ENCODE results near the gene ENPEP.

The ENPEP gene

DNA sequence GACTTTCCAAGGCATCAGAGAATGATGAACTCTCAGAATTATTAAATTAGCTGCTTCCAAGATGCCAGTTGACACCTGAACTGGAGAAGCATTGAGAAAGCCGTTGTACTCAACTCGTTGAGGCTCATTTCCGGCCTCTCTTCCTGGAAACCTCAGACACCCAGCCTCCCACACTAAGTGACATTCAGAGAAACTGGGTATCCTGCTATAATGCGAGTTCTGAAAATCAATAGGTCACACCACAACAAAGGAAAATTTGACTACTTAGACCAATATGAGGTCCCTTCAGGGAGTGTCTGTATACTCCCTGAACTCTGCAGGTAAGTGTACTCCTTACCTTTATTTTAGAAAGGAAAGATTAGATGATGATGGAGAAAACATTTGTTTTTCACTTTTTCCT is 51.2 kb downstream of the ENPEP start:
- Histone ChIP-seq H3K36me3 (no peaks in the 10 kb centered on the region), H3K27me3 (peaks cover 8% of the 10 kb centered on the region), H3K4me1 (ENCODE audit: control insufficient read depth in 1 of 2, insufficient read depth in 1 of 2, low read depth in 1 of 2, low read length in 1 of 2) (no peaks in the 10 kb centered on the region), H3K9me3 (no peaks in the 10 kb centered on the region), H3K27ac (no peak overlapping the region), H3K4me3 (ENCODE audit: low read depth in 1 of 2, low read length in 1 of 2) (no peak overlapping the region)
- TF ChIP-seq, protein P1, sequence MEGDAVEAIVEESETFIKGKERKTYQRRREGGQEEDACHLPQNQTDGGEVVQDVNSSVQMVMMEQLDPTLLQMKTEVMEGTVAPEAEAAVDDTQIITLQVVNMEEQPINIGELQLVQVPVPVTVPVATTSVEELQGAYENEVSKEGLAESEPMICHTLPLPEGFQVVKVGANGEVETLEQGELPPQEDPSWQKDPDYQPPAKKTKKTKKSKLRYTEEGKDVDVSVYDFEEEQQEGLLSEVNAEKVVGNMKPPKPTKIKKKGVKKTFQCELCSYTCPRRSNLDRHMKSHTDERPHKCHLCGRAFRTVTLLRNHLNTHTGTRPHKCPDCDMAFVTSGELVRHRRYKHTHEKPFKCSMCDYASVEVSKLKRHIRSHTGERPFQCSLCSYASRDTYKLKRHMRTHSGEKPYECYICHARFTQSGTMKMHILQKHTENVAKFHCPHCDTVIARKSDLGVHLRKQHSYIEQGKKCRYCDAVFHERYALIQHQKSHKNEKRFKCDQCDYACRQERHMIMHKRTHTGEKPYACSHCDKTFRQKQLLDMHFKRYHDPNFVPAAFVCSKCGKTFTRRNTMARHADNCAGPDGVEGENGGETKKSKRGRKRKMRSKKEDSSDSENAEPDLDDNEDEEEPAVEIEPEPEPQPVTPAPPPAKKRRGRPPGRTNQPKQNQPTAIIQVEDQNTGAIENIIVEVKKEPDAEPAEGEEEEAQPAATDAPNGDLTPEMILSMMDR (IDR thresholded peaks at IDR 0.05): no peak

DNA sequence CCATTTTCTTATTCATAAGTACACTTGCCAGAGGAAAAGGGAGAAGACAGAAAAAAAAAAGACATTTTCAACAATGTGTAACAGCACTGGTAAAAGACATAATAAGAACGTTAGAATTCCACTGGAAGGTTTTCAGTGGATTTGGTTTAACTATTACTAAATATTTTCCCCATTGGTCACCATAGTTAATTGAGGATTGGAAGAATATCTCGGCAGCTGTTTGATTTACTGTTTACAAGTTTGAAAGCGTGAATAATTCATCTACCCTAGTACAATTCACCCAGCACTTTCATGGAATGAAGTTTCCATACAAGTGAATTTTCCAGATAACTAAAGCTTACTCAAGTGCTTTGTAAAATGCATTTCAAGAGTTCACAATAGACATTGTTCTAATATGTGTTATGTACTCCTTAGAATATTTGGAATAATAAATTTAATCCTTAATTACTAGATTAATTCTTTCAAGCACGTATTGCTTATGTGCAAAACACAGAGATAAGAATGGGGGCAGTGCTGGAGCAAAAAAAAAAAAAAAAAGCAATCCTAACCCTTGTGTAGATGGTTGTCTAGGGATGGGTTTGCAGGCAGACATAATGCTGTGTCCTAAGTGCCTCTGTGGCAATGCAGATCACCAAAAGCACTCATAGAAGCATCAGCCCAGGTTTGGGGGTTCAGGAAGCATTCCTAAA is 57.1 kb downstream of the ENPEP start:
- no peaks in the 10 kb centered on the region for H3K36me3 ChIP-seq
- TF ChIP-seq, protein P1 (IDR thresholded peaks at IDR 0.05): no peak
- H3K4me1 ChIP-seq (ENCODE audit: control insufficient read depth in 1 of 2, insufficient read depth in 1 of 2, low read depth in 1 of 2, low read length in 1 of 2): no peaks in the 10 kb centered on the region
- H3K27me3 ChIP-seq: peaks cover 8% of the 10 kb centered on the region
- H3K9me3 ChIP-seq: no peaks in the 10 kb centered on the region
- H3K27ac ChIP-seq: no peak overlapping the region
- H3K4me3 ChIP-seq (ENCODE audit: low read depth in 1 of 2, low read length in 1 of 2): no peak overlapping the region

DNA sequence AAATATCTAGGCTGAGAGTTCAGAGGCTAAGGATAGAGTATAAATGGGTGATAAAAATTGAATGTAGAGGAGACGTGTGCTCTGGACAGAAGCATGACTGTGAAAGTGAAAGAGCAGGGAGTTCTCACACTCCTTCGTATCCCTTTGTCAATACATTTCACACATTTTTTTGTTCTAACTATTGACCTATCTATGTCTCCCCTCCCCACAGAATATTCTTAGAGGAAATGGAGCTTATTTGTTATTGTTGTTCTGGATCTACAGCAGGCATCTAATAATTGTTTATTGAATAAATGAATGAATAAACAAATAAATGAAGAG is 57.6 kb downstream of the ENPEP start:
- no peaks in the 10 kb centered on the region for H3K9me3 ChIP-seq
- no peaks in the 10 kb centered on the region for H3K4me1 ChIP-seq (ENCODE audit: control insufficient read depth in 1 of 2, insufficient read depth in 1 of 2, low read depth in 1 of 2, low read length in 1 of 2)
- no peak overlapping the region for H3K27ac ChIP-seq
- TF ChIP-seq, protein P1 (IDR thresholded peaks at IDR 0.05): no peak
- peaks cover 8% of the 10 kb centered on the region for H3K27me3 ChIP-seq
- no peak overlapping the region for H3K4me3 ChIP-seq (ENCODE audit: low read depth in 1 of 2, low read length in 1 of 2)
- no peaks in the 10 kb centered on the region for H3K36me3 ChIP-seq

DNA sequence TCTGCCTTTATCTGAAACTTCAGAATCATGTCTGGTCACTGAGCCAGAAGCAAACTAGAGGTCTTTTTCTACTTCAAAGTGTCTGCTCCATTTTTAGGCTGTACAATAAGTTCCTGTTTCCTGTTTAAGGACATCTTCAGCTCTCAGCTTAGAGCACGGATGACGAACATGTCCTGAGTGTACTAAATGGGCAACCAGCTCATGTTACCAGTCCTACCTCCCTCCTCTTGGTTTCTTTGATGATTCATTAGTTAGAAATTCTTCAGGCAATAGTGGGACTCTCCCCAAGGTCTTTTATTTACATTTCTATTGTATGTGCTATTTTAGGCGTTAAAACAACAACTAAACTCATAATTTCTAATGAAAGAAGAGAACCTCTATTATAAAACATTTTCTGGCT is 58.0 kb downstream of the ENPEP start:
- no peaks in the 10 kb centered on the region for H3K9me3 ChIP-seq
- no peaks in the 10 kb centered on the region for H3K36me3 ChIP-seq
- TF ChIP-seq, protein P1 (IDR thresholded peaks at IDR 0.05): no peak
- H3K4me3 ChIP-seq (ENCODE audit: low read depth in 1 of 2, low read length in 1 of 2): no peak overlapping the region
- H3K4me1 ChIP-seq (ENCODE audit: control insufficient read depth in 1 of 2, insufficient read depth in 1 of 2, low read depth in 1 of 2, low read length in 1 of 2): no peaks in the 10 kb centered on the region
- H3K27me3 ChIP-seq: peaks cover 6% of the 10 kb centered on the region
- no peak overlapping the region for H3K27ac ChIP-seq

DNA sequence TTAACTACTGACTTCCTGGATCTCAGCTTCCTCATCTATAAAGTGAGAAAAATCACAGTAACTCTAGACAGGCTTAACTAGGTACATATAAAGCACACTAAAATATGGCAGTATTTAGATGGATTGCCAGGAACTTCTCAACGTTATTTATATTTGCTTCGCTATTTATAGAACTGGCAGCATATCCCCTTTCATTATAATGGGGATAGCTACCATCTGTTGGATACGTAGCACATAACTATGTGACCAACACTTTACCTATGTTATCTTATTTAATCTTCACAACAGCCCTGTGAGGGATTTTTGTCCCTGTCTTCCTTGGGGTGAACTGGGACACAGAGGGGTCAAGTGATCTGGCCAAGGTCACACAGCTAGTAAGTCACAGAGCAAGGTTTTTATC is 64.6 kb downstream of the ENPEP start:
- H3K9me3 ChIP-seq: no peaks in the 10 kb centered on the region
- H3K4me1 ChIP-seq (ENCODE audit: control insufficient read depth in 1 of 2, insufficient read depth in 1 of 2, low read depth in 1 of 2, low read length in 1 of 2): no peaks in the 10 kb centered on the region
- no peak overlapping the region for H3K27ac ChIP-seq
- H3K27me3 ChIP-seq: no peaks in the 10 kb centered on the region
- TF ChIP-seq, protein P1 (IDR thresholded peaks at IDR 0.05): no peak
- H3K4me3 ChIP-seq (ENCODE audit: low read depth in 1 of 2, low read length in 1 of 2): no peak overlapping the region
- H3K36me3 ChIP-seq: no peaks in the 10 kb centered on the region
